Measurements from ENCODE around the gene TRAF1. TPM values are rescaled to one million over a fixed set of nuclear protein-coding genes. Genes with fewer than 3 reads are reported as not detected.

TRAF1 gene
- total RNA-seq, 1 experiment from 2014 or later: 1.4 TPM

- H3K27me3 ChIP-seq (ENCODE audit: insufficient read depth, low read length): no peaks in the 10 kb centered on the region
- H3K18ac ChIP-seq (ENCODE audit: insufficient read length, low read depth, low read length): no peak overlapping the region
Measured at GRCh38 chr9:120931231-120932085, 4.9 kb upstream of the TRAF1 start.

More at GRCh38 chr9:120931231-120932085, 4.9 kb upstream of the TRAF1 start:
- H3K23me2 ChIP-seq (ENCODE audit: insufficient read length, low read depth, low read length, poor library complexity, severe bottlenecking): peaks cover 10% of the 10 kb centered on the region
- H3K27me3 Mint-ChIP-seq (ENCODE audit: low read depth): peaks cover 16% of the 10 kb centered on the region
- H2BK5ac ChIP-seq (ENCODE audit: insufficient read length, low read length): no peak overlapping the region
- no peak overlapping the region for H3K27ac Mint-ChIP-seq
- H3K9me3 ChIP-seq (ENCODE audit: control insufficient read depth, low read depth, low read length): no peaks in the 10 kb centered on the region
- no peak overlapping the region for H2AFZ ChIP-seq (ENCODE audit: low read length)
- WGBS (ENCODE audit: extremely low coverage, insufficient read length, low lambda C conversion rate): no CpG with 5 or more reads among the region's 4 CpGs
- no peak overlapping the region for H2BK12ac ChIP-seq (ENCODE audit: insufficient read length, low read depth, low read length)
- no peak overlapping the region for H3K9ac ChIP-seq (ENCODE audit: extremely low read depth, insufficient read length, low read length)
- no peak overlapping the region for H4K91ac ChIP-seq (ENCODE audit: insufficient read length, low read depth, low read length)
- no peak overlapping the region for H2BK120ac ChIP-seq (ENCODE audit: low read depth, low read length, poor library complexity, severe bottlenecking)
- no peak overlapping the region for H3K4ac ChIP-seq (ENCODE audit: low read depth, low read length)
- H3K4me1 Mint-ChIP-seq: peaks cover 10 to 18% of the 10 kb centered on the region in 2 experiments
- no peak overlapping the region for H3T11ph ChIP-seq (ENCODE audit: low read length)
- H3K4me2 ChIP-seq (ENCODE audit: insufficient read depth, insufficient read length, low read length): no peak overlapping the region
- H2BK15ac ChIP-seq (ENCODE audit: low read depth, low read length): no peak overlapping the region
- H3K27ac ChIP-seq (ENCODE audit: insufficient read length, low read depth, low read length): no peak overlapping the region
- H3K79me2 ChIP-seq (ENCODE audit: insufficient read depth, low read length): no peaks in the 10 kb centered on the region
- no peak overlapping the region for H2AK5ac ChIP-seq (ENCODE audit: insufficient read length, low read length)
- H3K9me3 Mint-ChIP-seq: no peaks in the 10 kb centered on the region
- no peak overlapping the region for H3K14ac ChIP-seq (ENCODE audit: insufficient read depth, low read length)
- H3K36me3 Mint-ChIP-seq (ENCODE audit: insufficient read depth in 1 of 3, low read depth in 3 of 3): no peaks in the 10 kb centered on the region
- no peak for TF ChIP-seq CTCF (conservative IDR thresholded peaks at IDR 0.05)
- no peak overlapping the region for H3K4me3 Mint-ChIP-seq
- H4K20me1 ChIP-seq (ENCODE audit: control insufficient read depth, insufficient read depth, insufficient read length): no peaks in the 10 kb centered on the region
- H4K8ac ChIP-seq (replicated peaks; ENCODE audit: insufficient read length, low read depth, low read length): no peak overlapping the region
- no peak overlapping the region for H3K56ac ChIP-seq (ENCODE audit: insufficient read length, low read depth, low read length)
- no peak for DNase-seq
- no peak overlapping the region for H2BK20ac ChIP-seq (ENCODE audit: low read depth, low read length, poor library complexity, severe bottlenecking)
- no peaks in the 10 kb centered on the region for H3K79me1 ChIP-seq (ENCODE audit: insufficient read depth, low read depth, low read length, poor library complexity, severe bottlenecking)
- H4K5ac ChIP-seq (ENCODE audit: insufficient read length, low read depth, low read length): no peak overlapping the region
- no peak overlapping the region for H3K23ac ChIP-seq (ENCODE audit: insufficient read length, low read depth, low read length)
- H3K4me1 ChIP-seq (ENCODE audit: insufficient read depth, low read length): peaks cover 2% of the 10 kb centered on the region; the same call in 1 of the 2 replicates
